Measurements from ENCODE around the gene NR5A2.

The NR5A2 gene

GRCh38 chr1:200073286-200073637 lies 45.8 kb downstream of the NR5A2 start:
- DNase-seq (ENCODE audit: low spot score) = no peak

DNA sequence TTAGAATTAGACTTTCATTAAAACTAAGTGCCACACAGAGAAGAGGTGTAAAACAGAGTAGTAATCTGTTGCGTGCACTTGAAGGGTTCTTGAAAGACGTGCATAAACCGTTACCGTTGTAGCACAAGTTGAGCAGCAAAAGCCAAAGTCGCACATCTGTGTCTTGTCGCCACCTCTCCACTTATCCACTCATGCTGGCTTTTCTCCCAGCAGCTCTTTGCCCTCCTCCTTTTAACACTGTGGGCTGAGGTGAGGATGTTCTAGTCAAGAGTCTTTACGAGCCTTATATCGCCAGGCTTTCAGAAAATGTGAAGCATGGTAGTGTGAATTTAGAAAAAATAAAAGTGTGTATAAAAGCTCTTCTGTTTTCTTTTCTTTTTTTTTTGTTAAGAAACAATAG lies 48.0 kb downstream of the NR5A2 start:
- no peak for DNase-seq (ENCODE audit: low spot score)

GRCh38 chr1:200075938-200076546 lies 48.5 kb downstream of the NR5A2 start:
- no peak for DNase-seq (ENCODE audit: low spot score)

DNA sequence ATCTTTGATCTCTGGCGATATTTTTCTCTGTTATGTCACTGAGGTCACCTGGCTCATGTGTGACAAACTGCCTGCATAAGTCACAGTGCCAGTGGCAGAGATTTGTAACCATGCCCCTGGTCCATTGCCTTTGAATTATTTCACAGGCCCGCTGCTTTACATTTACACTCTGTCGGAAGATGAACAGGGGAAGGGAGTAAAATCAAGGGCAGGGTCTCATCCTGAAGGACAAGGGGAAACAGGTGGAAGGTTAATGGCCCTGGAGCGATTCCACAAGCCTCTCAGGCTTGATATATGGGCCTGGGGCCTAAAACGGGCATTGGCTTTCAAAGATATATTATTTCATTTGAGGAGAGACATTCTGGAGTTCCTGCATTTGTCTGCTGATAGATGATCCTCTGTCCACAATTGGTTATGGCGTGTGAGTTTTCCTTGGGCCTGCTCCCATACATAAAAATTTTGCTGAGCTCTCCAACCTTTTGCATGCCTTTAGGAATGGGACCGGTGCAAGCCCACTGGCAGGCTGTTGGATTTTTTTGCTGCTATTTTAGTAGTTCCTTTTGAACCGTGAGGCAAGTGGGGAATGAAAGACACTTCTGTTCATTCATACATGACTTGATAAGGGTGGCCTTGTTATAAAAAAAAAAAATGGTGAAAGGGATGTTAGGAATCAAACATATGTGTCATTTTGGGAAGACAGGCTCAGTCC lies 51.9 kb downstream of the NR5A2 start:
- no peak for DNase-seq (ENCODE audit: low spot score)

DNA sequence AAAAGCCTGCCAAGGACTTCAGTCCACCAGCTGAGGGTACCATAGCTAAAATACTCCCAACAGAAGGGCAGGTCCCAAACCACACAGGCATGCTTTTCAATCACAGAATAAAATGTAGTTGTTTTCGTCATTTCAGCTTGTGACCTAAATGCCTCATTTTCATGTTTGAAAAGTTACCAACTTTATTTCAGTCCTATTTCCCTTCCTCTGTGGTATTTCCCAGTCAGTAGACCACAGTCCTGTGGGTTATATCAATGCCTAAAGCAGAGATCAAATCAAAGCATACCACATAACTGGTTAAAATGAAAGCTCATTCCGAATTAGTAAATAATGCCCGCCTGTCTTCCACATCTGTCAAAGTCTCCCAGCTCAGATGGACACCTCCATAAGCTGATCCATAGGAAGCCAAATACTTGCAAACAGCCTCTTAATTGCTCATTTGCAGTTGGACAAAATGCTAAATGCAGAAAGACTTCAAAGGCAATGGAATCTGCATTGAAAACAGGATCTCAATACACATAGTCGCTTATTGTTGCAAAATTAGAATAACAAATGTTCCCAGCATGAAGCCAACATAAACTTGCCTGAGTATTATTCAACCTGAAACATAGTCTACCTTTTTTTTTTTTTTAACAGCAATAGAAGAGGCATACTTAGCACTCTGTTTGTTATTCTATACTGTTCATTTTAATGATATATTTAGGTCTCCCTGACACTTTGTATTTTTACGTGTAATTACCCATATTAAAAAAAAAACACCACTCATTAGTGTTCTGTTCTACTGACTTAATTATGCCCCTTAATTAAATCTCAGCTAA lies 53.9 kb downstream of the NR5A2 start:
- no peak for DNase-seq (ENCODE audit: low spot score)

GRCh38 chr1:200081969-200082245 lies 54.4 kb downstream of the NR5A2 start:
- no peak for DNase-seq (ENCODE audit: low spot score)

- DNase-seq (ENCODE audit: low spot score) = no peak
Measured at GRCh38 chr1:200082329-200082728, 54.8 kb downstream of the NR5A2 start.

DNA sequence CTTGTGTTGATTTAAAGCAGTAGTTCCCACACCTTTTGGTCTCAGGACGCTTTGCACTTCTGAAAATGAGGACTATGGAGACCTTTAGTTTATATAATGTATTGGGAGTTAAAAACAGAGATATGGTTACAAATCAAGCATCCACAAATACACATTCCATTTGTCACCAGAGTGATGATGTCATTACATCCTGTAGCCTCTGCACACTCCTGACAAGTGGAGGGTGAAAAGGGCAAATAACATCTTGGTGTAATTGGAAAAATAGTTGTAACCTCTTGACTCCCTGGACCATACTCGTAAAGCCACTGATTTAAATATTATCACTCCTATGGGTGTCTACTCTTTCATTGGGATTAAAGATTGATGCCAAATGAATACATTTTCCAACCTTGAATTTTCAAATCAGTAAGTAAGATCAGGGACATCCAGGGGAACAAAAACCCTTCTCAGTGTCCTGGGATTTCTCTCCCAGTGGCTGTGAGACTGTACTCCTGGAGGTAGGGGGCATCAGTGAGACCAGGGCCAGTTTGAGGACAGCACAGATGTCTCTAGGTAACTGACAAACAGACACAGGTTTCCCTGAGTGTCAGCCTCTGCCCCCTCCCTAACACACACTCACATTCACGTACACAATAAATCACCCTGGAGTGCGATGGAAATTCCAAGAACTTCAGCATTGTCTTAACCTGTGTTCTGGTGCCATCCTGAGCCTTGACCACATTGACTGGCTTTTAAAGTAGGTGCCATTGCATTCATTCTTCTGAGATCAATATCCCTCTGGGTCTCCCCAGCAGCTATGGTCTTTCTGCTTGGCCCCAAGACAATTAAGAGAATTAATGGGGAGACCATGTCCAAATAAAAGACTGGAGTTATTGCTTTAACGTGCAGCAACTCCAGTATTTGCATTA lies 63.0 kb downstream of the NR5A2 start:
- DNase-seq (ENCODE audit: low spot score) = no peak

- no peak for DNase-seq (ENCODE audit: low spot score)
Measured at GRCh38 chr1:200095057-200095577, 67.6 kb downstream of the NR5A2 start.

DNA sequence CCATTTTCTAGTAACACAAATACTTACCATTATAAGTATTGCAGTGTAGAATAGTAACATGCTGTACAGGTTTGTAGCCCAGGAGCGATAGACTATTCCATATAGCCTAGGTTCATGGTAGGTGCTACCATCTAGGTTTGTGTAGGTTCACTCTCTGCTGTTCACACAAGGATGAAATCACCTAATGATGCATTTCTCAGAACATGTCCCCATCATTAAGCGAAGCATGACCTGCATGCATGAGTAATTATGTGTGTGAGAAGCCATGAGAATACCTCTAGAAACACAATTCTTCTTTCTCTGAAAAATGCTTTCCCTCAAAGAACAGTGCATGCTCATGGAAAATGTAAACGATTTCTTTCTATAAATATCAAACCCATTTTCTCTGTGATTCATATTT lies 69.3 kb downstream of the NR5A2 start:
- DNase-seq (ENCODE audit: low spot score) = no peak

- DNase-seq (ENCODE audit: low spot score) = no peak
Measured at GRCh38 chr1:200099040-200099439, 71.5 kb downstream of the NR5A2 start.

DNA sequence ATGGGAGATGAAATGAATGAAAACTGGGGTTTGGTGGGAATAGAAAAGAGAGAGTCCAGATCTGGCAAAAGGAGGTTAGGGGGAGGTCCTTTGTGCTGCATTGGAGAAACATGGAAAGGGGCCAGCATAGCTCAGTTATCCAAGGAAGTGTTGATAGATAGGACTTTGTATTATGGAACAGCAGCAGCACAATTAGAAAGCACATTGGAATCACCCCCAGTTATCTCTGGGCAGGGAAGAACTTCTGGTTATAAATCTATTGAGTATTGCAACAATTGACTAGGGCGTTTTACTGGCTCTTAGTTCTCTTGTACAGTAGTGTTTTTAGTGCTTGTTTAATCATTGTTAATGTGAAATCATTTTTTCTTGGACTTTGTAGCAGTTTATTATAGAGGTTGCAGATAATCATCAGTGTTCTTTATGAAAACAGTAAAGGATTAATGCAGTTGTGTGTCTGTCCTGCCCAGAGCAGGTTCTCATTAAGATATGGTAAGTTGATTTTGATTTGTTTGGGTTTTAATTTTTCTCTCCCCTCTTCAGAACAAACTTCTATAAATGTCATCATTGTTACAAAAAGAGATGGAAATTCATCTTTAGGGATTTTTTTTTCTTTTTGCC lies 76.6 kb downstream of the NR5A2 start:
- DNase-seq (ENCODE audit: low spot score) = no peak

DNA sequence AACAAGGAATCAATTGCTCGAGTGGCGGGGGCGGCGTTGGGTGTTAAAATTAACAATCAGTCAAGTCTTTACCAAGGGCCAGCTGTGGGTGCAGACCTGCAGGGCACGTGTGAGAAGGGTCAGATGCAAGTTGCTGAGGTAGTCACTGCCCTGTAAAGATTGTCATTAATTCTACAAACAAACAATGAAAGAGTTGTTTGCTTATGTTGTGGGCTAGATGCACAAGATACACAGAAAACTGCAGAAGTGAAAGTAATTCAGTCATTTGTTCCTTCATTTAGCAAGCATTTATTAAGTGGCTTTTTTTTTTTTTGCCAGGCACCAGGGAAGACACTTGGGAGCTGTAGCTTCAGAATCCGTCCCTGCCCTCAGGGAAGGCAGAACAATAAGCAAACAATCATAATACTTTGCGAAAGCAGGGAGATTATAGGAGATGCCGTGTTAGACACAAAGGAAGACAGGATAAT lies 79.5 kb downstream of the NR5A2 start:
- DNase-seq (ENCODE audit: low spot score) = no peak

DNA sequence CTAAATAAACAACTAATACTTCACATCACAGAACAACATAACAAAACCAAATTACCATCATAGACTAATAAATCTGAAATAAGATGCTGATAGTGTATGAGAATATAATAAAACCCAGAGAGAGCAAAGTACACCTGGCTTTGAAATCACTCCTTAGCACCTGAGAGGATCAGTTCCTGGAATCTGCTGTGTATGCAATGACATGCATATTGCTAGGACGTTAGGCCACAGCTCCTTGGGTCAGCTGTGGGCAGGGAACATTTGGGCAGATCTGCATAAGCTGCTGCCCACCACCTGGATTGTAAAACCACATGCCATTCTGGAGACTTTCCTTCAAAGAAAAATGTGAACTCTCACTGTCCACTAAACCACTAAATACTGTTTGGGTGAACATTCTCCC lies 81.1 kb downstream of the NR5A2 start:
- DNase-seq (ENCODE audit: low spot score) = no peak

- no peak for DNase-seq (ENCODE audit: low spot score)
Measured at GRCh38 chr1:200112290-200112689, 84.8 kb downstream of the NR5A2 start.

DNA sequence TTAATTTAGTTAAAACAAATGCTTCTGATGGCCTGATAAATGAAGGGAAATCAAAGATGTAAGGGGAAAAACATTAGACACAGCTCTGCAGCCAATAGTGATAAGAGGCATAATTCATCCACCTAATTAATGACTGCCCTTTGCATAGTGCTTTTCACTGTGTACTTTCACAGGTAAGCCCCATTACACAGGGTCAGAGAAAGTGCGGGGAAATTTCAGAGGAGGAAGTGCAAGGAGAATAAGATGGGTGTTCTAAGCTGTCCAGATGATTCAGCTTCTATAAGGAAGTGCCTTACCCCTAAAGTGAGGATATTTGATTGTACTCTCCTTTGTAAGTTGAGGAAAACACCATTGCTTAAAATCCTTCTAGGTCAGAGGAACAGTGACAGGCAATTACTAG lies 88.0 kb downstream of the NR5A2 start:
- no peak for DNase-seq (ENCODE audit: low spot score)

DNA sequence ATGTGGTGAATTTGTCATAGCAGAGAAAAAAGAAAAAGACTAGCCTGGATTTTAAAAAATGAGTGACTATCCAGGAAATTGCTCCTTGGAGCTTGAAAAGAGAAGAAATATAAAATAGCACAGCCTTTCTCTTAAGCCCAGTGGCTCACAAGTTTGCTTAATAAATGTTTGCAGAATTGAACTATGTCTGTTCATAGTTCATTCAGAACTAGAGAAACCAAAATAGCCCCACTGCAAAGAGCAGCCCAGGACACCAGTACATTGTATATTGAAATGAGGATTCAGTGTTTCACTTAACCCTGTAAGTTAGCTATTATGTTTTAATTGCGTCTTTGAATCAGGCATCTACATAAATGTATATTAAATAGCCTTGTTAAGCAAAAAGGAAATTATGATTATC lies 88.8 kb downstream of the NR5A2 start:
- DNase-seq (ENCODE audit: low spot score) = no peak

DNA sequence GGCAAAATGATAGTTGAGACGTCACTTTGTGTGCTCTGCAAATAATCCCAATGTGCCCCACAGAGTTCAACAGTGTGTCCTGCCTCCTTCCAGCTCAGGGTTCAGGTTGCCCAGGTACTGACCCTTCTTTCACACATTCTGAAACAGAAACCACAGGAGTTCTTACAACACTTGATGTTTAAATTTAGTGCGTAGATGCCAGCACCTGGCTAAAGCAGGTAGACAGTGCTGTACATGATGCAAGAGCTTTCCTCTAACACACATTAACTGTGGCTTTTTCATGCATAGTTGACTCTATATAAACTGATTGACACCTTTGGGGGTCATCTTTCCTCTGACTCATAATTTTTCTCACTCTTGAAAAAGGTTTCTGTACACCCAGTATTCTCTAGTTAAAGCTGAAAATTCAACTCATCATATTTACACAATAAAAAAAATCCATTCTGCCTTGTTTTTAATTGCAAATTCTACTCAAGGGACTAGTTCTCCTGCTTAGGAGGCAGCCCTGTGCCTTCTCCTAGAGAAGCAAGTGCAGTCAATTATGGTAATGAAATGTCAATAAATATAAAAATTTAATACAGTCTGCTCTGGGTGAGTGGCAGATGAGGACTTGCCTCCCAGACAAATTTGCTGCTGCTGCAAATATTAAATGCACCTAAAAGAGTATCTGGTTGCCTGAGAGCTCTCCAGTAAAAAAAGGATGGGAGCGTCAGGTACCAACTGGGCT lies 91.4 kb downstream of the NR5A2 start:
- DNase-seq (ENCODE audit: low spot score) = no peak

GRCh38 chr1:200121421-200121820 lies 93.9 kb downstream of the NR5A2 start:
- no peak for DNase-seq (ENCODE audit: low spot score)

DNA sequence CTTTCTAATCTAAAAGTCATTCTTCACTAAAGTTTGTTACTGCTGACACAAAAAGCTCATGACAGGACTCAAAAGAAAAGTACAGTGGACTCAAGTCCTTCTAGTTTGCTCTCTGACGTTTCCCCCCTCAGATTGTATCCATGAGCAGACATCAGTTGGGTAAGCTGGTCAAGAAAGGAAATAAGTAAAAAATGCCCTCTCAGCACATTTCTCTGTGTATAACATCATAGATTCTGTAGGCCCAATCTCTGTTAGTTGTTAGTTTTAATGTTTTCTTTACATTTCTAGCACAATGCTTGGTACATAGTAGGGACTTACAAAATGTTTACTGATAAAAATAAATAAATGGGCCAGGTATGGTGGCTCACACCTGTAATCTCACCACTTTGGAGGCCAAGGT lies 96.8 kb downstream of the NR5A2 start:
- DNase-seq (ENCODE audit: low spot score) = no peak

GRCh38 chr1:200128081-200128480 lies 100.6 kb downstream of the NR5A2 start:
- DNase-seq (ENCODE audit: low spot score) = no peak

Data from hematopoietic multipotent progenitor cell treated with erythropoietin and hydrocortisone succinate and interleukin-3 and kit ligand, for 17 days (in vitro differentiated cells).